GM12875 (cell line): ENCODE data around the gene METAP1.

ENCODE experiments used
- H3K4me3 ChIP-seq: one replicate; pipeline ENCODE4 v1.5.1; 2011; ENCODE audit warnings: low read depth, low read length, control low read depth
- CTCF ChIP-seq: IDR thresholded peaks from 2 replicates; pipeline ENCODE4 v1.5.1; 2011; ENCODE audit warnings: low read depth, mild to moderate bottlenecking, control low read depth, inconsistent platforms, low read length, moderate library complexity, borderline replicate concordance; ENCODE audit not compliant: insufficient read depth

METAP1 gene

GRCh38 chr4:98961770-98962169 is 33.8 kb upstream of the METAP1 start:
- TF ChIP-seq CTCF: no peak

GRCh38 chr4:98963538-98964433 is 31.7 kb upstream of the METAP1 start:
- H3K4me3 ChIP-seq: no peak overlapping the region
- no peak for TF ChIP-seq CTCF

More at GRCh38 chr4:98961770-98962169, 33.8 kb upstream of the METAP1 start:
- no peak overlapping the region for H3K4me3 ChIP-seq

- no peak overlapping the region for H3K4me3 ChIP-seq
- no peak for TF ChIP-seq CTCF
These were observed 28.6 kb upstream of the METAP1 start for GRCh38 chr4:98966926-98967325.

GRCh38 chr4:98967786-98968329 is 27.7 kb upstream of the METAP1 start:
- H3K4me3 ChIP-seq: no peak overlapping the region
- TF ChIP-seq CTCF: no peak

- H3K4me3 ChIP-seq: no peak overlapping the region
- TF ChIP-seq CTCF: no peak
These were observed 25.4 kb upstream of the METAP1 start for GRCh38 chr4:98969878-98970785.

GRCh38 chr4:98976716-98977115 is 18.8 kb upstream of the METAP1 start:
- no peak overlapping the region for H3K4me3 ChIP-seq
- TF ChIP-seq CTCF: no peak
